ENCODE measurements around the gene MIAT. TPM values are rescaled to one million over a fixed set of nuclear protein-coding genes. Genes with fewer than 3 reads are reported as not detected.
"Not testable (repeated sequence)": the region's sequence is repeated elsewhere in the genome, so short reads cannot be mapped to it uniquely, and the experiment has no call there.

MIAT gene
- polyA plus RNA-seq, 2 of the 4 experiments (the other 2 are of a cell fraction): 1.5 to 2.2 TPM

- H3K4me1 ChIP-seq: no peaks in the 10 kb centered on the region; the same call in 2 of the 3 replicates
- H3K27ac ChIP-seq: no peak overlapping the region
- ChIA-PET POLR2A (no interaction called here), CTCF (interaction anchor here (1.3 kb wide), 1 partner anchor 109 kb away, joined by 3 read pairs; no protein-coding TSS in a partner anchor)
- 15% methylated on average over 2 of the region's 2 CpGs for WGBS (ENCODE audit: missing lambda C conversion rate)
- H3K9me3 ChIP-seq: no peaks in the 10 kb centered on the region
- no peak for FAIRE-seq
- ATAC-seq: peak in 1 of 2 experiments; percentile 50; a peak in 1 of 6 replicates
- H3K4me2 ChIP-seq: no peak overlapping the region
- no peak for TF ChIP-seq RFX5 (IDR thresholded peaks at IDR 0.05)
- no peak for TF ChIP-seq NR3C1 (IDR thresholded peaks at IDR 0.05)
- TF ChIP-seq MYC (IDR thresholded peaks at IDR 0.05; ENCODE audit: borderline replicate concordance, low read length): no peak
- no peak for TF ChIP-seq POLR2A (IDR thresholded peaks at IDR 0.05; ENCODE audit: low read length)
- TF ChIP-seq, protein P1, sequence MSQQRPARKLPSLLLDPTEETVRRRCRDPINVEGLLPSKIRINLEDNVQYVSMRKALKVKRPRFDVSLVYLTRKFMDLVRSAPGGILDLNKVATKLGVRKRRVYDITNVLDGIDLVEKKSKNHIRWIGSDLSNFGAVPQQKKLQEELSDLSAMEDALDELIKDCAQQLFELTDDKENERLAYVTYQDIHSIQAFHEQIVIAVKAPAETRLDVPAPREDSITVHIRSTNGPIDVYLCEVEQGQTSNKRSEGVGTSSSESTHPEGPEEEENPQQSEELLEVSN (IDR thresholded peaks at IDR 0.05; ENCODE audit: borderline replicate concordance, low read depth): no peak
- TF ChIP-seq JUN (IDR thresholded peaks at IDR 0.05): no peak
- TF ChIP-seq NPAS2 (CRISPR knock-in tag; IDR thresholded peaks at IDR 0.05; ENCODE audit: borderline replicate concordance): no peak
- TF ChIP-seq HEYL (CRISPR knock-in tag; IDR thresholded peaks at IDR 0.05): no peak
- no peak for TF ChIP-seq HES2 (IDR thresholded peaks at IDR 0.05)
- no peak overlapping the region for H3K4me3 ChIP-seq
- peak in 1 of 2 experiments; percentile 9 for DNase-seq (ENCODE audit: low read depth in 1 of 2, low spot score in 1 of 2)
Observed at GRCh38 chr22:26610996-26611395, 46.4 kb upstream of the MIAT start.

DNA sequence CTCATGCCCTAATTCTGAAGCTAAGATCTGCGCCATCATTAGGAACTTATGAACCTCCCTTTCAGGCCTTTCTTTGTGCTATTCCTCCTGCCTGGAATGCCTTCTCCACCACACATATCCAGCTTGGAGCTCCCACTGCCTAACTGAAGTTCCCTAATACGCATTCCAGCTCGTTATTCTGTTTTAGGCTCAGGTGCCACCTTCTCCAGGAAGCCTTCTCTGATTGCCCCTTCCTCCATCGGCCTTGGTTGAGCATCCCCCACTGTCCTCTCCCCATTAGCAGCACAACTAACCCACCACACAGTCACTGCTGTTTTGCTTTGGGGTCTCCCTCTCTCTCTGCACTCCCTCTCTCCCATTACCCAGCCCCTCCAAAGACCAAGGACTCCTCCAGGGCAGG, 44.7 kb upstream of the MIAT start:
- TF ChIP-seq ZFP36 (IDR thresholded peaks at IDR 0.05; ENCODE audit: borderline replicate concordance, partially characterized antibody) (peak; percentile 52), TP53 (CRISPR knock-in tag; IDR thresholded peaks at IDR 0.05) (no peak)
- H3K4me2 ChIP-seq: no peak overlapping the region
- WGBS (ENCODE audit: missing lambda C conversion rate): 61% methylated on average over 4 of the region's 4 CpGs
- ATAC-seq (no peak), FAIRE-seq (no peak), DNase-seq (ENCODE audit: low read depth in 1 of 2, low spot score in 1 of 2) (no peak)
- H3K4me1 ChIP-seq: no peaks in the 10 kb centered on the region; the same call in 2 of the 3 replicates
- H3K4me3 ChIP-seq: no peak overlapping the region
- no peaks in the 10 kb centered on the region for H3K9me3 ChIP-seq
- H3K27ac ChIP-seq: no peak overlapping the region
- POLR2A ChIA-PET: no interaction called here
- CTCF ChIA-PET: interaction anchor here (0.9 to 1.4 kb wide), 2 partner anchors 52 to 109 kb away, joined by 3 to 5 read pairs; no protein-coding TSS in a partner anchor

DNA sequence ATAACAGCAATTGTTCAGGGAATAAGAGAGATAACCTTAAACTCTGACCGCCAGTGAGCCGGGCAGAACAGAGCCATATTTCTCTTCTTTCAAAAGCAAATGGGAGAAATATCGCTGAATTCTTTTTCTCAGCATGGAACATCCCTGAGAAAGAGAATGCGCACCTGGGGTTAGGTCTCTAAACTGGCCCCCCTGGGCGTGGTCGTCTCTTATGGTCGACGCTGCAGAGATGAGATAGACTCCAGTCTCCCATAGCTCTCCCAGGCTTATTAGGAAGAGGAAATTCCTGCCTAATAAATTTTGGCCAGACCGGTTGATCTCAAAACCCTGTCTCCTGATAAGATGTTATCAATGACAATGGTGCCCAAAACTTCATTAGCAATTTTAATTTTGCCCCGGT, 43.6 kb upstream of the MIAT start:
- 42% methylated on average over 10 of the region's 10 CpGs for WGBS (ENCODE audit: missing lambda C conversion rate)
- H3K9me3 ChIP-seq; FAIRE-seq; H3K27ac ChIP-seq; H3K4me1 ChIP-seq; DNase-seq (ENCODE audit: low read depth in 1 of 2, low spot score in 1 of 2); POLR2A ChIA-PET; H3K4me2 ChIP-seq; H3K4me3 ChIP-seq; ATAC-seq; CTCF ChIA-PET: not testable (repeated sequence)

DNA sequence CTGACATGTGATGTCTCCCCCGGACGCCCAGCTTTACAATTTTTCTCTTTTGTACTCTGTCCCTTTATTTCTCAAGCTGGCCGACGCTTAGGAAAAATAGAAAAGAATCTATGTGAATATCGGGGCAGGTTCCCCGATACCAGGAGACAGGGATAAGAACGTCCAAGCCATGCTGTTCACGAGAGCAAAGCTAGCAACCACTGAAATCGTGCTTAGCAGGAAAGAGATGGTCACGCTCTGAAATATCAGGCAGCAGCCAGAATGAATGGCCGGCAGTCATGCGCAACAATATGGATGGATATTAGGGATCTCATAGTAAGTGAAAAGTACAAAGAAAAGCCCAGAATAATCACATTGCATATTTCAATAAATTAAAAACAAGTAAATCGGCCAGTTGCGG, 43.1 kb upstream of the MIAT start:
- 57% methylated on average over 14 of the region's 14 CpGs for WGBS (ENCODE audit: missing lambda C conversion rate)
- H3K27ac ChIP-seq: no peak overlapping the region
- no peak for ATAC-seq
- no peak for DNase-seq (ENCODE audit: low read depth in 1 of 2, low spot score in 1 of 2)
- no peak overlapping the region for H3K4me3 ChIP-seq
- FAIRE-seq: no peak
- ChIA-PET POLR2A (no interaction called here), CTCF (no interaction called here)
- TF ChIP-seq, protein P1 (IDR thresholded peaks at IDR 0.05; ENCODE audit: borderline replicate concordance, low read depth): no peak
- TF ChIP-seq NR3C1 (IDR thresholded peaks at IDR 0.05): no peak
- TF ChIP-seq MAZ (IDR thresholded peaks at IDR 0.05; ENCODE audit: borderline replicate concordance, low read depth, low read length): no peak
- no peak for TF ChIP-seq NFE2L2 (conservative IDR thresholded peaks at IDR 0.05; ENCODE audit: low read length)
- TF ChIP-seq, protein P2, sequence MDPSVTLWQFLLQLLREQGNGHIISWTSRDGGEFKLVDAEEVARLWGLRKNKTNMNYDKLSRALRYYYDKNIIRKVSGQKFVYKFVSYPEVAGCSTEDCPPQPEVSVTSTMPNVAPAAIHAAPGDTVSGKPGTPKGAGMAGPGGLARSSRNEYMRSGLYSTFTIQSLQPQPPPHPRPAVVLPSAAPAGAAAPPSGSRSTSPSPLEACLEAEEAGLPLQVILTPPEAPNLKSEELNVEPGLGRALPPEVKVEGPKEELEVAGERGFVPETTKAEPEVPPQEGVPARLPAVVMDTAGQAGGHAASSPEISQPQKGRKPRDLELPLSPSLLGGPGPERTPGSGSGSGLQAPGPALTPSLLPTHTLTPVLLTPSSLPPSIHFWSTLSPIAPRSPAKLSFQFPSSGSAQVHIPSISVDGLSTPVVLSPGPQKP (IDR thresholded peaks at IDR 0.05; ENCODE audit: low read depth, low read length): no peak
- TF ChIP-seq RARB (CRISPR knock-in tag; IDR thresholded peaks at IDR 0.05): no peak
- no peak for TF ChIP-seq SREBF2 (IDR thresholded peaks at IDR 0.05)
- TF ChIP-seq, protein P3, sequence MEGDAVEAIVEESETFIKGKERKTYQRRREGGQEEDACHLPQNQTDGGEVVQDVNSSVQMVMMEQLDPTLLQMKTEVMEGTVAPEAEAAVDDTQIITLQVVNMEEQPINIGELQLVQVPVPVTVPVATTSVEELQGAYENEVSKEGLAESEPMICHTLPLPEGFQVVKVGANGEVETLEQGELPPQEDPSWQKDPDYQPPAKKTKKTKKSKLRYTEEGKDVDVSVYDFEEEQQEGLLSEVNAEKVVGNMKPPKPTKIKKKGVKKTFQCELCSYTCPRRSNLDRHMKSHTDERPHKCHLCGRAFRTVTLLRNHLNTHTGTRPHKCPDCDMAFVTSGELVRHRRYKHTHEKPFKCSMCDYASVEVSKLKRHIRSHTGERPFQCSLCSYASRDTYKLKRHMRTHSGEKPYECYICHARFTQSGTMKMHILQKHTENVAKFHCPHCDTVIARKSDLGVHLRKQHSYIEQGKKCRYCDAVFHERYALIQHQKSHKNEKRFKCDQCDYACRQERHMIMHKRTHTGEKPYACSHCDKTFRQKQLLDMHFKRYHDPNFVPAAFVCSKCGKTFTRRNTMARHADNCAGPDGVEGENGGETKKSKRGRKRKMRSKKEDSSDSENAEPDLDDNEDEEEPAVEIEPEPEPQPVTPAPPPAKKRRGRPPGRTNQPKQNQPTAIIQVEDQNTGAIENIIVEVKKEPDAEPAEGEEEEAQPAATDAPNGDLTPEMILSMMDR (IDR thresholded peaks at IDR 0.05): no peak
- no peak for TF ChIP-seq RFX5 (IDR thresholded peaks at IDR 0.05)
- no peak for TF ChIP-seq POLR2A (IDR thresholded peaks at IDR 0.05; ENCODE audit: low read length)
- TF ChIP-seq ATOH8 (CRISPR knock-in tag; IDR thresholded peaks at IDR 0.05; ENCODE audit: low read depth): no peak
- no peak for TF ChIP-seq JUNB (IDR thresholded peaks at IDR 0.05)
- no peaks in the 10 kb centered on the region for H3K9me3 ChIP-seq
- H3K4me1 ChIP-seq: no peaks in the 10 kb centered on the region; the same call in 2 of the 3 replicates
- no peak overlapping the region for H3K4me2 ChIP-seq

Measured in A549 (cell line).